ENCODE data around the gene SLC9A9.

SLC9A9 gene

DNA sequence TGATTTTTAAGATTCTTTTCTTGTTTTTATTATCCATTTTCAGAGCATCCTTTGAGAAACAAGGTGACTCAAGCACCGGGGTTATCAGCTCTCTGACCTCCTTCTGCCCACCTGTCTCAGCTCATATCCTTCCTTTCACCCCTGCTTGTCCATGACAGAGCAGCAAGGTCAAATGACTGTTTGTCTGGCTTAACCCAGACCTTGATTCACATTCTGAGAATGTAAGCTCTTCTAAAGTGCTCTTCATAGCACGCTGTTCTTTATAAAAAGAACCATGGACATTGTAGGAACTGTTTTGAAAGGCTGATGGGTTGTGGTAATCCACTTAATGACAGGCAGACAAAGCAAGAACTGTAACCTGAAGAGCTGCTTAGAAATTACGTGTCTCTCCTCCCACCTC is 606.2 kb downstream of the SLC9A9 start:
- no peak for DNase-seq (ENCODE audit: low spot score)

DNA sequence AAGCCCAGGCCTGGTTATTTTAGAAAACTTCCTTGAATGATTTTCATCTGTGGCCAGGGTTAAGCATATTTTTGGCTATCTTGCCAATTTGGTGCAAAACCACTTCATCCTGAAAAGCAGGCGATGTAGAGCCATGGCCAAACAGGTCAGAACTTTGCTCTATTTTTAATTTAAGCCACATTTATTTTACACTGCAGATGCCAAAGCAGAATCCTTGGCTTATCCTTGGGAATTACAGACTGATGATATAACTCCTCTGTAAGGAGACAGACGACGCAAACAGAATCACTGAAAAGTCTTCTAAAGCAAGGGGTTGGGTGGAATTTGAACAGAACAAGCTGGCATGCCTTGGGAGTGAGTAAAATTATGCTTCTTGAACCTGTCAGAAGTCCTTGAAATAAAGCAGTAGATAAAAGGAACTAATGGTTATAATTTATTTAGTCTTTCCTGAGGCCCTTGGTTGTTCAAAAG is 606.8 kb downstream of the SLC9A9 start:
- no peak for DNase-seq (ENCODE audit: low spot score)

DNA sequence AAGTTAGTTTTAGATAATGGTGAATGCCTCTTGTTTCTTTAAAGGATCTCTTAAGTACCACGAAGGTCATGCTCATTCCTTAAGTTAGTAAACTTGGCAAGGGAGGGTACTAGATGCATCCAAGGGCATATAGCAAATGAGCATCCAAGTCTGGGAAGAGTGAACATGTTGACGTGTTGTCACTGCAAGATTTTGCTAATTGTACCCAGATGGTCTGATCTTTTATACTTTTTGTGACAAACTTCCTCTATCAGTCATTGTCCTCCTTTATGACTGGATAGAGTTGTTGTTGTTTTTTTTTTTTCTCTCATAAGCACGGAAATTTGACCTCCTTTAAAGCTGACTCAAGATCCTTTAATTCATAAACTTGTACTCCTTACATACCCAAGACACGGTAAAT is 607.4 kb downstream of the SLC9A9 start:
- no peak for DNase-seq (ENCODE audit: low spot score)

DNA sequence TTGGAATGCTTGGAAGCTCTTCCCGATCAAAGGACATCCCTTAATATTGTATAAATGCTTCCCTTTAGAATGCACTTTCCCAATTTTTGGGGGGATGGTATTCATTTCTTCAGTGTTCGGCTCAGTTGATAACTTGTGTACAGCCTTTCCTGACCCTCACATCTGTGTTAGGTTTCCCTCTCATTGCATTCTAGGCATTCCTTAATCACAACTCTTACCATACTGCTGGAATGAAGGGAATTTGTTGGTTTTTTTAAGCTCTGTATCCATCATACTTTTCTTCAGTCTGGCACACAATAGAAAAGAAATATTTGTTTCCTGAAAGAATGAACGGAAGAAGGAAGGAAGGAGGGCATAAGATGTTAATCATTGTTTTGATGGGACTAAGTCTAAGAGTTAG is 609.2 kb downstream of the SLC9A9 start:
- no peak for DNase-seq (ENCODE audit: low spot score)

DNA sequence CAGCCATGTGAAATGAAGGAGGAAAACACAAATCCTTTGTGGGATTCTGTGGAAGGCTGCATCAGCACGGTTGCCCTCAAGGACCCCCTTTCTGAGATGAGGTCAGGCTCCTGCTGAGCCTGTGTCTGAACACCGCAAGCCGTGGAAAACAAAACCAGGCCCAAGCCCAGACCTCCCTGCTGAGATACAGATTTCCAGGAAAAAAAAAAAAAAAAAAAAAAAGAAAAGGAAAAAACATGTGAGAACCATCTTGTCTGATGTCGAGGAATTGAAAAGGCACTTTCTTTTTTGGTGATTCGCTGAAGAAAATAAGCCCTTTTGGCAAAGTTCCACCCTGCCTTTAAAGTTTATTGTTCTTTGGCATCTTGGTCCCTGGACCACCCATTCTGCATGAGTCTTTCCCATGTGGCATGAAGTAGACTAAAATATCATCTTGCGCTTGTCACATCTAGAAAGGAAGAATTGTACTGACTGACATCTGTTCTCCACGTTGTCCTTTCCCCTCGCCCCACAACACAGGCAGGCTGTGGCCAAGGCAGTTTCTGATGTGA is 611.1 kb downstream of the SLC9A9 start:
- DNase-seq (ENCODE audit: low spot score): no peak

DNA sequence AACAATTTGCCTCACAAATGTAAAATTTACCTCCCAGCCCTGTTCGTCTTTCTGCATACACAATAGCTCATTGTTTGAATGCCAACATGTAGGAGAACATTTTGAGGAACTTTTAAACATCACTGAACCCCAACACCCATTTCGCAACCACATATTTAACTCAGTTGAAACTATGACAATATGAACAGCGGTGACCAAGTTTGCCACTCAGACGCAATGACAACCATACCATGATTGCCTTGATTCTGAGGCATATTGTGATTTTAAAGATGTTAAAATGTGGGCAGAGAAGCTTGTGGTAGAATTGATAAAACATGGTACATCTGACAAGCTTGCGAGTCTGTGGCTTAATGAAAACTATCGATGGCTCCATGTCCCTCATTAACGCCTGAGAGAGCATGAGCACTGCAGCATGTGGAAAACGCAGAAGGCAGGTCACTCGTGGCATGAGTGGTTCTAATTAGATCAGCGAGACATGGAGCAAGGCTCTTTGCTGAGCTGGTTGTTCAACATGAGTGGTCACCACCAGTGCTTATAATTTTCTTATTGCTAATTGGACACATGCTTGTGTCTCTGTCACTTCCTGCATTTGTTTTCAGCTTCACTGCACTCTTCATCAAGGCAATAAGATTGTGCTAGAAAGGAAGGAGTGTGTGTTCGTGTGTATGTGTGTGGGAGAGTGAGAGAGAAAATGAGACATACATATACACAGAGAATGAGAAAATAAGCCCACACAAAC is 611.9 kb downstream of the SLC9A9 start:
- no peak for DNase-seq (ENCODE audit: low spot score)

DNA sequence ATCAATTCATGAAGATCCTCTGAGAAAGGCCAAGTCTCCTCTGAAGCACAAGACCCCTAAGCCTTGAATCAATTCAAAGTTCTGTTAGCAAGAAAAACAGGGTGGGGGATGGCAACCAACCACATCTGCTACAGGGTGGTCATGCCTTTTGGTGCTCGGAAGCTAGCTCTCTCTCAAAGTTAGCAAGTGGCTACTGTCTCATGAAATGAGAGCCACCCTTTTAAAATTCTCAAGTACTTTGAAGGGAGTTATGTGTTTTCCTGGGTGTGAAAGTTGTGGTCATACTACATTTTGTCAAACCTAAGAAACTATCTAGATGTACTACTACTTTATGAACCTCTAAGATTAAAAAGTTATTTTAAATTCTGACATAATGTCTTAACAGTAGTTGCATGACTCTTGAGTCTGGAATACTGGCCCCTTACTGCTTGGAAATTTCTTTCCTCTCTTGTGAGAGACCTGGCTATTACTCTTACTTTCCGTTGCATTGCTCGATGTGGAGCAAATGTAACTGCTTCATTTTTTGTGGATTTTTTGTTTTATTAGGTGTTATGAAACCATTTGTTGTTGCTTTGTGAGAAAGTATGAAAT is 612.6 kb downstream of the SLC9A9 start:
- no peak for DNase-seq (ENCODE audit: low spot score)

DNA sequence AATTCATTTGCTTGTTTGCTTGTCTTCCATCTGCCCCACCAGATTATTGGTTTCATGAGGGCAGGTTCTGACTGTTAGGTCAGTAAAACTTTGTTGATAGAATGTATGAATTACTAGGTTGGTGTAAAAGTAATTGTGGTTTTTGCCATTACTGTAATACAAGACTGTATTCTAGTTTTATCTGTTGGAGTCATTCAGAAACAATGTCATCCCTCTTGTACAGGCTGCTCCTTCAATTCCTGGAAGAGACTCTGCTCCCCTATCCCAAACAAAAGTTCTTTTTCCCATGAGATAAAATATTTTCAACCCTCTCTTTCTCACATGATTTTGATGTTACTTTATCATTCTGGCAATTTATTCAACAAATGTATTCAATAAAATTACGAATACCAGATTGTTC is 613.7 kb downstream of the SLC9A9 start:
- no peak for DNase-seq (ENCODE audit: low spot score)

DNA sequence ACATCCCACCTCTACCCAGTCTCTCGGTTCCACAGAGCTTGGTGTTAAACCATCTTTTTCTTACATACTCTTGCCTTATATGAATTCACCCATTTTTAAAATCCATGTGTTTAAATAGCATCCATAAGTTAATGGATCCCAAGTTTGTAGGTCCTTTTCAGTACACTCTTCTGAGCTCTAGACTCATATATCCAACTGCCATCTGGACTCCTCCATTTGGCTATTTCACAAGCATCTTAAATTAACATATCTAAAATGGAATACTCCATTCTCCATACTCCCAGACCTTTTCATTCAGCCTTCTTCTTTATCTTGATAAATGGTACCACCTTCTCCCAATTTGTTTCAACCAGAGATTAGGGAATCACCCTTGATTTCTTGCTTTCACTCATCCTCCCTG is 615.3 kb downstream of the SLC9A9 start:
- no peak for DNase-seq (ENCODE audit: low spot score)

DNA sequence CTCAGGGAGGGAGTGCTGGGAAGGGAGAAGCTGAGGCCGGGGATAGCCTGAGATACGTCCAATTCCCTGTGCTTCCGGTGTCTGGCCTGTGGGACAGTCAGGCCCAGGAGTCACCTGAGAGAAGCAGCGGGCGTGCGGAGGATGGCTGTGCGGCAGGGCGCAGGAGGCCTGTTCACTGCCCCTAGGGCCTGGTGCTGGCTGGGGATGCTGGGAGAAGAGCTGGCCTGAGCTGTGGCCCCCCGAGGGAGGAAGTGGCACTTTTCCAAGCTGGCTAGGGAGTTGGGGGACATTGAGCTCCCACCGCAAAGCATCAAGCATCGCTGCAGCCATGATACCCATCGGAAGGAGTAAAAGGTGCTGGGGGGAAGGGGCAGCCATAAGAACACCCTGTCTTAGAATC is 619.9 kb downstream of the SLC9A9 start:
- DNase-seq (ENCODE audit: low spot score): no peak

DNA sequence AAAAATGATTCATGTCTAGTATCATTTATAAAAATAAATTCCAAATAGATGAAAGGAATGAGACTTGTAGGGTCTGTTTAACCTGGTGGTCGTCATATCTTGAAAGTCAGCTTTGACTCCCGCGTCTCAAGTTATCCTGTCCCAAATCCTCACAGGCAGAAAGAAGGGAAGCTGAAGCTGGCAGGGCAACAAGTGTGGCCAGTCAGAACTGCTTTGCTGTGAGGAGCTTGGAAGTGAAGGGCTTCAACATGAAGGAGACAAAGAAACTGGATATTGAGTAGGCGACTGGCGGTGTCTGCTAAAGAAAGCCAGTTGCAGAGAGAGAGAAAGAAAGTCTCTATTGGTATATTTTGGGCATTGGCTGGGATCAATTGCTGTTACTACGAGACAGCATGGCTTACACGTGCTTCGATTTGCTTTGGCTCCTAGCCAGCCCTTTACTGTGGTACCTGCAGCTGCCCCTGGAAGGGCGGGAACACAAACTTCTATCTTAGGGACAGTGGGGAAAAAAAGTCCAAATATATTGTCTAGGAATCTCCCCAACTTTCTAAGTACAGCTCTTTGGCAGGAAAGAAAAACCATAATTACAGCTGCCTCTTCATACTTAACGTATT is 621.5 kb downstream of the SLC9A9 start:
- DNase-seq (ENCODE audit: low spot score): no peak

DNA sequence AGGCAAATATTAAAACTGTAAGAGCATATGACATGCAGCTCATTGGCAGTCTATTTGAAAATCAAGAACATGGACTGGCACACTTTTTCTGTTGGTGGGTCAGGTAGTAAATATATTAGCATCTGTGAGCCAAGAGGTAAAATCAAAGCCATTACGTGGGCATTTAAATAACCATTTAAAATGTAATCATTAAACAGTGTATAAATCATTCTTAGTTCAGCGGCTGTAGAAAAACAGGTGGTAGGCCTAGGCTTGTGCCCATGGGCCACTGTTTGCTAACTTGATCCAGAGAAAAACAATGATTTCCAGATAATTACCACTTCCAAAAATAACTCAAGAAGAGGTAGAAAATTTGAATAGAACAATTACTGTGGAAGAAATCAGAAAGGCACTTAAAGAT is 623.6 kb downstream of the SLC9A9 start:
- no peak for DNase-seq (ENCODE audit: low spot score)

DNA sequence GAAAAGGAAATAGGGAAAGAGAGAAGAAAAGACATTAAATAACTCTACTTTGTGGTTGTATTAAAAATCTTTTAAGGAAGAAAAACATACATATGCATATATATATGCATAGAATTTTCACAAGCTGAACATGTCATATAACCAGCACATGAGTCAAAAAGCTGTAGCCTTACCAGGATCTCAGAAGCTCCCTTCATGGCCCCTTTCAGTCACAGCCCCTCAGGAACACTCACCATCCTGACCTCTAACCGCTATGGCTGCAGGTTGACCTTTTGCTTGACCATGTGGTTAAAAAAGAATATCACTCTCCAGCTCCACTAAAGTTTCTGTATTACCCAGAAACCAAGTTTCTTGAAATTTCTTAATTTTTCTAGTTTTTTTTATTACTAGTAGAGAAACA is 625.3 kb downstream of the SLC9A9 start:
- no peak for DNase-seq (ENCODE audit: low spot score)

DNA sequence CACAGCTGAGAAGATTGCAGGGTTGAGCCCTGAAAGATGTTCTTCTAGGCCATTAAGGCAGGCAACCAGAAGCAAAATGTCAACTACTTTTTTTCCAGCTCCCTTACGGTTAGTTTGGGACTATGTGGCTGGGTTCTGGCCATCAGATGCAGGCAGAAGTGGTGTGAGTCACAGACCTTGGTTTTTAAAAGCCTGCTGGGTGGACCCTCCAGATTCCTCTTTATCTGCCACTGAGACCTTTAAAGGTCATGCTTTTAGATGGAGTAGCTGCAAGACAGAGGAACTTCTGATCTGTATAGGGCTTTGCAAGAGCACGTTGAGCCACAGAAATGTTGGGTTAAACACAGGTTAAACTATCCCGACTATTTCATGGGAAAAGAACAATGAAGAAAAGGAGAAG is 625.8 kb downstream of the SLC9A9 start:
- peak; percentile 34 for DNase-seq (ENCODE audit: low spot score)

DNA sequence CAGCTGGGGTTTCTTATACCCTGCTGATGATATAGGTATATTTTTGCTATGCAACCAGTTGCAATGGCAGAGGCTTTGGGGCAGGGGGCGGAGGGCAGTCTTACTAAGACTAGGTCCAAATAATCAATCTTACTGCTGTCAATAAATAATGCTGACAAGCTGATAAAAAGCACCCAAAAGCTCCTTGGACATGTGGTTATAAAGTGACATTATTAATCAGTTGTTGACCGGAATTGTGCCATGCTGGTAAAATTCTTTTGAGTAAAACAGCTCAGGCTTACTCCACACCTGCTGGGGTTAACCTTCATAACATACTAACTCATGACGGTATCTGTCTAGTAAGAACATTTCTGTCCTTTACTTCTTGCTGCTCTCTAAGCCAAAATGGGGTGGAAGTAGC is 626.8 kb downstream of the SLC9A9 start:
- DNase-seq (ENCODE audit: low spot score): no peak

DNA sequence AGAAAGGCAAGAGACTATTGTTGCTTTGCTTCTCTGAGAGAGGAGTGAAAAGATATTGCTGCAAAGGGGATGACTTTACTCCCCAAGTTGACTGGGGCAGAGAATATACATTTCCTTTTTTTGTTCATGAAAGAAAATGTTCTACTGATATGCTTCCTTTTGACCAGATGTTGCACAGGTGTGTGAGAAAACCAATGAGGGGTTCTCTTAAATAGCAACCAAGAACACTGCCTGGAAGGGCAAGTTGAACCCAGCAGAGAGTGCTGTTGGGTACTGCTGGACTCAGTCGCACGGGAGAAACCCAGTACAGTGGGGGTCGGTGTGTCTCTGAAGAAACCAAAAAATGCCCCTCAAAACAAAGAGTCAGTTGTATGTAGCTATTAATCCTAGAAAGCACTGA is 627.5 kb downstream of the SLC9A9 start:
- no peak for DNase-seq (ENCODE audit: low spot score)

DNA sequence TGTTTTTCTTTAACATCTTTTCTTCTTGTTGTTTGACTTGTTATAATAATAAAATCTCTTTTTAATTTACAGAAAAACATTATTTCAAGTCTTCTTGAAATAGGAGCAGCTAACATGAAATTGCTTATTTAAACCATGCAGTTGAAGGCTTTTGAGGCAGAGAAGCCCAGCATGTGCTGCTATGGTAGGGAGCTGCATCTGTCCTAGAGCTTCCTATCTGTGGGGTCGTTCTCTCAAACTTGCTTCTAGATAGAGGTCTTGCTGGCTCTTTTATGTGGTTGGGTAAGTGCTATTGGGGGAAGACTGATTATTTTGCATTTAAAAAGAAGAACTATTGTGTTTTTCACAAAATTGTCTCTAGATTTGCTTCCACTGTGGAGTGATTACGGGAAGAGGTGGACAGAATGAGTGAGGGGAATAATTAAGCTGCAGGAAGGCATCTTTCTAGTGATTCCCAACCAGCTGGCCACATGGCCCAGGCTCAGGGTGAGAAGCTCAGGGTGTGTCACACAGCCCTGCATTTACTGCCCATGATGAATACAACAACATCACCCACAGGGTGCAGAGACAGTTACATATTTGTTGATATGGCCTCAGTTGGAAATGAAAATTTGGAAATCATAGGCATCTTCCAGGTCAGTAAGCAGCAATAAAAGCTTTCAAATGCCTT is 630.0 kb downstream of the SLC9A9 start:
- DNase-seq (ENCODE audit: low spot score): no peak

DNA sequence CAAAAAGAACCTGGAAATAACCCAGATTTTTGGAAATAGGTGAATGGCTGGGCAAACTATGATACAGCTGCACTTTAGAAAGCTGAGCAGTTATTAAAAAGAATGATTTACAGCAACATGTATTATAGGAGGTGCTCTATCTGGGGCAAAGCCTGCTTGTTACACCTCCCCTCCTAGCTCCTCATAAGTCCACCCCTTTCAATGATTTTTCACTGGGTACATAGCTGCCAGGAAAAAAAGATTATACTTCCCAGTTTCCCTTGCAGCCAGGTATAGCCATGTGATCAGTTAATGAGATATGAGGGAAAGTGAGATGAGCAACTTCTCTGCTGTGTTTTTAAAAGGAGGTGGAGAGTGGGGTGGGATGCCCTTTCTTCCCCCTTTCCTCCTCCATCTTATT is 631.0 kb downstream of the SLC9A9 start:
- no peak for DNase-seq (ENCODE audit: low spot score)

DNA sequence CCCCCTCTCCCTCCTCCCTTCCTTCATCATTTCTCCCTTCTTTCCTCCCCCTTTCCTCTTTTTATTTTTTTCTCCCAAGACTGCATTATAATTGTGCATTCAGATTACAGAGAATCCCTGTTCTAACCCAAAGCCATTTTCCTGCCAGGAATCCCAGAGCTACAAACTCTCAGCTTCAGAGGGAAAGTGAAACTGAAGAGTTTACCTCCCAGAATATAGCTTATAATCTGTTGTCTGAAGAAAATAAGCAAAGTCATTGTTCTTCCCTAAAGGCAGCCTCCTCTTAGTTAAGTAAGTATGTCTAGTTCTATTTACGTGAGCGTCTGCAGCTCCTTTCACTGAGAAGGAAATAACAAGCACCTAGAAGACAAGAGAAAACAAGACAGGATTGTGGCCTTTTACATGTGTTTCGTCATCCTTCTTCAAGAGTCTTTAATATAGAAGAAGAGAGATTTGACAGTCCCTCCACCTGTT is 631.5 kb downstream of the SLC9A9 start:
- DNase-seq (ENCODE audit: low spot score): no peak
